SK-N-SH (cell line): ENCODE results near the gene TLL2.
A peak's percentile ranks its signal among the peaks of the same experiment; 100 is the strongest.

Source experiments
- ELF1 ChIP-seq: IDR thresholded peaks from 2 replicates; pipeline ENCODE4 v1.4.0; 2012
- EP300 ChIP-seq, 2 experiments: IDR thresholded peaks; 2 replicates each; pipeline versions ENCODE4 v1.4.0 to v1.6.1; 2012; ENCODE audit warnings: borderline replicate concordance in 1 of 2, low read depth in 1 of 2, low read length in 1 of 2
- EZH2phosphoT487 ChIP-seq: fragments of 200-600 bp; sonication (generic); IDR thresholded peaks from 2 replicates; pipeline ENCODE4 v1.6.1; 2017; ENCODE audit warnings: low read depth, mixed run types, mild to moderate bottlenecking, antibody characterized with exemption, moderate library complexity, borderline replicate concordance
- GABPA ChIP-seq: IDR thresholded peaks from 2 replicates; pipeline ENCODE4 v1.4.0; 2012; ENCODE audit warnings: low read depth, mild to moderate bottlenecking
- GATA2 ChIP-seq: sonication (generic); formaldehyde crosslinking; IDR thresholded peaks from 2 replicates; pipeline ENCODE4 v1.5.0; 2020; ENCODE audit warnings: mild to moderate bottlenecking, missing genetic modification reagents
- JUND ChIP-seq: IDR thresholded peaks from 2 replicates; pipeline ENCODE4 v1.4.0; 2012
- RAD21 ChIP-seq: IDR thresholded peaks from 2 replicates; pipeline ENCODE4 v1.6.1; 2012; ENCODE audit warnings: mild to moderate bottlenecking, low read length
- RFX5 ChIP-seq: IDR thresholded peaks from 2 replicates; pipeline ENCODE4 v1.6.1; 2012; ENCODE audit warnings: mild to moderate bottlenecking, improper control_type of control experiment, low read length
- SIN3A ChIP-seq: IDR thresholded peaks from 2 replicates; pipeline ENCODE4 v1.6.1; 2012; ENCODE audit warnings: low read depth, mild to moderate bottlenecking, low read length, moderate library complexity, borderline replicate concordance
- SMC3 ChIP-seq: IDR thresholded peaks from 2 replicates; pipeline ENCODE4 v1.6.1; 2012; ENCODE audit warnings: low read depth, low read length, improper control_type of control experiment
- TAF1 ChIP-seq: IDR thresholded peaks from 2 replicates; pipeline ENCODE4 v1.6.1; 2012; ENCODE audit warnings: low read depth, mild to moderate bottlenecking, low read length, moderate library complexity, borderline replicate concordance
- TF ChIP-seq, protein P1 (sequence below): fragments of 200-600 bp; sonication (generic); IDR thresholded peaks from 2 replicates; pipeline ENCODE4 v1.6.1; 2017; ENCODE audit warnings: antibody characterized with exemption, mild to moderate bottlenecking, moderate library complexity
- TF ChIP-seq, protein P2 (sequence below): fragments of 150-350 bp; IDR thresholded peaks from 2 replicates; pipeline ENCODE4 v1.6.1; 2017; ENCODE audit warnings: antibody characterized with exemption, low read length, low read depth, borderline replicate concordance
- TF ChIP-seq, protein P3 (sequence below): IDR thresholded peaks from 2 replicates; pipeline ENCODE4 v1.6.1; 2012; ENCODE audit warnings: mild to moderate bottlenecking, low read depth, low read length, moderate library complexity

DNA sequence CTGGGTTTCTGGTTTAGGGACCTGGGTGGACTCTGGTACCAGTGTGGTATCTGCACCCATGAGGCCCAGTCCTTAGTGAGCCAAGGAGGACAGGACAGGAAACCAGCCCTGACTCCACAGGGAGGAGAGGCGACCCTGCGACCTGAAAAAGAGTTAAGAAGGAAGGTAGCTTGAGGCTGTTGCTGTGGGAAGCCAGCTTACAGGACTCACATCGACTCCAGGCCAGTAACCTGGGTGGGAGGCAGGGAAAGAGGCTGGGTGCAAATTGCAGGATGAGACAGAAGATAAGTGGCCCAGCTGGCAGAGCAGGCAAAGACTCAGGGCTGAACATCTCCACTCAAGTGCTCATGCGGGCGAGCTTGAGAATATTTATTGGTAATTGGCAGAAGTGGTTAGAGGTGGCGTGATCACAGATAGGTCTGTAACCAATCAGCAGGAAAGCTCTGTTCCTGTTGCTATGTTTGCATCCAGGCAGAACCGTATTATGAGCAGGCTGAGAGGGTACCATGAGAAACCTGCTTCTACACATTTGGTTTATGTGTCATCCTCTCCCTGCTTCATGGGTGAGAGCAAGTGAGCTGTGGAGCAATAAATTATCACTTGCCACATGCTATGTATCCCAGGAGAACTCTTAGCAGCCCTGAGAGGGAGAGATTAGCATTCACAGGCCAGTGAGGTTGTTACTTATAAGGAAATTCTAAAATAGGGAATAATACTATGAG lies 11.0 kb downstream of the TLL2 start:
- TF ChIP-seq, protein P1, sequence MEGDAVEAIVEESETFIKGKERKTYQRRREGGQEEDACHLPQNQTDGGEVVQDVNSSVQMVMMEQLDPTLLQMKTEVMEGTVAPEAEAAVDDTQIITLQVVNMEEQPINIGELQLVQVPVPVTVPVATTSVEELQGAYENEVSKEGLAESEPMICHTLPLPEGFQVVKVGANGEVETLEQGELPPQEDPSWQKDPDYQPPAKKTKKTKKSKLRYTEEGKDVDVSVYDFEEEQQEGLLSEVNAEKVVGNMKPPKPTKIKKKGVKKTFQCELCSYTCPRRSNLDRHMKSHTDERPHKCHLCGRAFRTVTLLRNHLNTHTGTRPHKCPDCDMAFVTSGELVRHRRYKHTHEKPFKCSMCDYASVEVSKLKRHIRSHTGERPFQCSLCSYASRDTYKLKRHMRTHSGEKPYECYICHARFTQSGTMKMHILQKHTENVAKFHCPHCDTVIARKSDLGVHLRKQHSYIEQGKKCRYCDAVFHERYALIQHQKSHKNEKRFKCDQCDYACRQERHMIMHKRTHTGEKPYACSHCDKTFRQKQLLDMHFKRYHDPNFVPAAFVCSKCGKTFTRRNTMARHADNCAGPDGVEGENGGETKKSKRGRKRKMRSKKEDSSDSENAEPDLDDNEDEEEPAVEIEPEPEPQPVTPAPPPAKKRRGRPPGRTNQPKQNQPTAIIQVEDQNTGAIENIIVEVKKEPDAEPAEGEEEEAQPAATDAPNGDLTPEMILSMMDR, result no peak
- TF ChIP-seq EZH2phosphoT487 (no peak), RFX5 (peak; percentile 53; the same call in 1 of the 2 replicates), EP300 (IDR thresholded peaks at IDR 0.05; ENCODE audit: borderline replicate concordance in 1 of 2, low read depth in 1 of 2, low read length in 1 of 2) (no peak), GABPA (no peak), JUND (no peak), RAD21 (no peak), TAF1 (no peak), GATA2 (CRISPR knock-in tag) (no peak), SIN3A (no peak), ELF1 (no peak), SMC3 (no peak)
- TF ChIP-seq, protein P2, sequence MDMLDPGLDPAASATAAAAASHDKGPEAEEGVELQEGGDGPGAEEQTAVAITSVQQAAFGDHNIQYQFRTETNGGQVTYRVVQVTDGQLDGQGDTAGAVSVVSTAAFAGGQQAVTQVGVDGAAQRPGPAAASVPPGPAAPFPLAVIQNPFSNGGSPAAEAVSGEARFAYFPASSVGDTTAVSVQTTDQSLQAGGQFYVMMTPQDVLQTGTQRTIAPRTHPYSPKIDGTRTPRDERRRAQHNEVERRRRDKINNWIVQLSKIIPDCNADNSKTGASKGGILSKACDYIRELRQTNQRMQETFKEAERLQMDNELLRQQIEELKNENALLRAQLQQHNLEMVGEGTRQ, result no peak
- TF ChIP-seq, protein P3, sequence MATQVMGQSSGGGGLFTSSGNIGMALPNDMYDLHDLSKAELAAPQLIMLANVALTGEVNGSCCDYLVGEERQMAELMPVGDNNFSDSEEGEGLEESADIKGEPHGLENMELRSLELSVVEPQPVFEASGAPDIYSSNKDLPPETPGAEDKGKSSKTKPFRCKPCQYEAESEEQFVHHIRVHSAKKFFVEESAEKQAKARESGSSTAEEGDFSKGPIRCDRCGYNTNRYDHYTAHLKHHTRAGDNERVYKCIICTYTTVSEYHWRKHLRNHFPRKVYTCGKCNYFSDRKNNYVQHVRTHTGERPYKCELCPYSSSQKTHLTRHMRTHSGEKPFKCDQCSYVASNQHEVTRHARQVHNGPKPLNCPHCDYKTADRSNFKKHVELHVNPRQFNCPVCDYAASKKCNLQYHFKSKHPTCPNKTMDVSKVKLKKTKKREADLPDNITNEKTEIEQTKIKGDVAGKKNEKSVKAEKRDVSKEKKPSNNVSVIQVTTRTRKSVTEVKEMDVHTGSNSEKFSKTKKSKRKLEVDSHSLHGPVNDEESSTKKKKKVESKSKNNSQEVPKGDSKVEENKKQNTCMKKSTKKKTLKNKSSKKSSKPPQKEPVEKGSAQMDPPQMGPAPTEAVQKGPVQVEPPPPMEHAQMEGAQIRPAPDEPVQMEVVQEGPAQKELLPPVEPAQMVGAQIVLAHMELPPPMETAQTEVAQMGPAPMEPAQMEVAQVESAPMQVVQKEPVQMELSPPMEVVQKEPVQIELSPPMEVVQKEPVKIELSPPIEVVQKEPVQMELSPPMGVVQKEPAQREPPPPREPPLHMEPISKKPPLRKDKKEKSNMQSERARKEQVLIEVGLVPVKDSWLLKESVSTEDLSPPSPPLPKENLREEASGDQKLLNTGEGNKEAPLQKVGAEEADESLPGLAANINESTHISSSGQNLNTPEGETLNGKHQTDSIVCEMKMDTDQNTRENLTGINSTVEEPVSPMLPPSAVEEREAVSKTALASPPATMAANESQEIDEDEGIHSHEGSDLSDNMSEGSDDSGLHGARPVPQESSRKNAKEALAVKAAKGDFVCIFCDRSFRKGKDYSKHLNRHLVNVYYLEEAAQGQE, result no peak
